Neural progenitor cell (in vitro differentiated cells): Measurements from ENCODE around the gene TYRO3. TPM values are rescaled to one million over a fixed set of nuclear protein-coding genes. Genes with fewer than 3 reads are reported as not detected.

Source experiments
- DNase-seq: peaks from one replicate; pipeline ENCODE4 v3.0.0-alpha.2; 2016; ENCODE audit warnings: low spot score
- H2AFZ ChIP-seq: fragments of 200-600 bp; sonication (generic); replicated peaks from 2 replicates; pipeline ENCODE4 v1.6.1; 2016; ENCODE audit warnings: antibody characterized with exemption
- H3F3A ChIP-seq: fragments of 200-600 bp; sonication (generic); 2 replicates; pipeline ENCODE4 v1.6.1; 2016; ENCODE audit warnings: antibody characterized with exemption, low read depth
- H3K27ac ChIP-seq: fragments of 200-600 bp; sonication (generic); 2 replicates; pipeline ENCODE4 v1.5.1; 2016; ENCODE audit warnings: mild to moderate bottlenecking
- H3K27me3 ChIP-seq: fragments of 200-600 bp; sonication (generic); 2 replicates; pipeline ENCODE4 v1.6.1; 2016; ENCODE audit warnings: mild to moderate bottlenecking, moderate library complexity
- H3K36me3 ChIP-seq: fragments of 200-600 bp; sonication (generic); 2 replicates; pipeline ENCODE4 v1.5.1; 2016
- H3K4me1 ChIP-seq: fragments of 200-600 bp; sonication (generic); 2 replicates; pipeline ENCODE4 v1.6.1; 2016; ENCODE audit warnings: mixed run types
- H3K4me2 ChIP-seq: fragments of 200-600 bp; sonication (generic); 2 replicates; pipeline ENCODE4 v1.6.1; 2016
- H3K4me3 ChIP-seq: fragments of 200-600 bp; sonication (generic); 2 replicates; pipeline ENCODE4 v1.5.1; 2016
- H3K79me2 ChIP-seq: fragments of 200-600 bp; sonication (generic); 2 replicates; pipeline ENCODE4 v1.6.1; 2016; ENCODE audit warnings: low read depth
- H3K9ac ChIP-seq: fragments of 200-600 bp; sonication (generic); 2 replicates; pipeline ENCODE4 v1.6.1; 2016
- H3K9me3 ChIP-seq: fragments of 200-600 bp; sonication (generic); 2 replicates; pipeline ENCODE4 v1.5.1; 2016; ENCODE audit warnings: low read depth
- H4K20me1 ChIP-seq: fragments of 200-600 bp; sonication (generic); 2 replicates; pipeline ENCODE4 v1.6.1; 2016; ENCODE audit warnings: low read depth
- H3K27ac Mint-ChIP-seq: 3 replicates; pipeline ENCODE4 v1.8.0; 2021; ENCODE audit warnings: mixed read lengths
- H3K27me3 Mint-ChIP-seq: 2 replicates; pipeline ENCODE4 v1.8.0; 2022; ENCODE audit warnings: low read depth, mild to moderate bottlenecking, inconsistent platforms, moderate library complexity, mixed read lengths; ENCODE audit not compliant: insufficient read depth
- H3K36me3 Mint-ChIP-seq: 3 replicates; pipeline ENCODE4 v1.8.0; 2021; ENCODE audit warnings: mixed read lengths
- H3K4me1 Mint-ChIP-seq: 3 replicates; pipeline ENCODE4 v1.8.0; 2021; ENCODE audit warnings: mixed read lengths
- H3K4me3 Mint-ChIP-seq: 3 replicates; pipeline ENCODE4 v1.8.0; 2021; ENCODE audit warnings: mild to moderate bottlenecking, moderate library complexity, mixed read lengths
- H3K9me3 Mint-ChIP-seq: 3 replicates; pipeline ENCODE4 v1.8.0; 2020; ENCODE audit warnings: mixed read lengths
- EZH2 ChIP-seq: fragments of 200-600 bp; sonication (generic); IDR thresholded peaks from 2 replicates; pipeline ENCODE4 v1.6.1; 2017; ENCODE audit warnings: antibody characterized with exemption, mild to moderate bottlenecking, moderate library complexity
- EZH2phosphoT487 ChIP-seq: fragments of 200-600 bp; sonication (generic); IDR thresholded peaks from 2 replicates; pipeline ENCODE4 v1.6.1; 2017; ENCODE audit warnings: antibody characterized with exemption
- total RNA-seq: library from RNA; depleted of rRNA; stranded (reverse); fragments of >200 nt; gene quantifications from 2 replicates; pipeline ENCODE4 v1.2.3, GENCODE V29; 2015; ENCODE audit warnings: low replicate concordance
- TF ChIP-seq, protein P1 (sequence below): fragments of 200-600 bp; sonication (generic); IDR thresholded peaks from 2 replicates; pipeline ENCODE4 v1.5.1; 2017; ENCODE audit warnings: antibody characterized with exemption, mild to moderate bottlenecking

Gene TYRO3
- total RNA-seq, 1 donor from 2014 or later = 59.1 TPM

DNA sequence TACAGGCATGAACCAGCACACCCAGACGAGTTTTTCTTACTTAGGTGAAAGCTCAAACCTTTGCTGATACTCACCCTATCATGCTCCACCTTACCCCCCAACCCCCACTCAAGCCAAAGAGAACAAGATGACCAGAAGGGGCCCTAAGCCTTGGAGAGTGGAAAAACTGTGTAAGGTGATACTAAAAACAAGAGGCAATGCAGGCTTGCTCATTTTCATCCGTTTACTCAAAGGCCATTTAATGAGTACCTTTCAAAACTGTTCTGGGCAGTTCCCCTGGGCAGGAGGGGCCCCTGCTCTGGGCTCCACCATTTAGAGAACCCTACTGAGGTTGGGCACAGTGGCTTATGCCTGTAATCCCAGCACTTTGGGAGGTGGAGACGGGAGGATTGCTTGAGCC, 6.7 kb downstream of the TYRO3 start:
- Histone ChIP-seq H3K4me1 (peaks cover 86% of the 10 kb centered on the region), H2AFZ (no peak overlapping the region), H3K9ac (no peak overlapping the region), H3F3A (peaks cover 76% of the 10 kb centered on the region), H3K27me3 (no peaks in the 10 kb centered on the region), H3K4me2 (no peak overlapping the region), H3K79me2 (peaks cover 45% of the 10 kb centered on the region), H3K36me3 (peaks cover 6% of the 10 kb centered on the region), H3K27ac (no peak overlapping the region), H4K20me1 (peaks cover 2% of the 10 kb centered on the region), H3K4me3 (no peak overlapping the region), H3K9me3 (no peaks in the 10 kb centered on the region)
- H3K9me3 Mint-ChIP-seq = no peaks in the 10 kb centered on the region
- peak overlapping the region; percentile 33 for H3K27ac Mint-ChIP-seq
- no peak for DNase-seq
- H3K36me3 Mint-ChIP-seq = peaks cover 8% of the 10 kb centered on the region
- peaks cover 74% of the 10 kb centered on the region for H3K4me1 Mint-ChIP-seq
- no peak for TF ChIP-seq EZH2
- no peak for TF ChIP-seq EZH2phosphoT487
- TF ChIP-seq, protein P1, sequence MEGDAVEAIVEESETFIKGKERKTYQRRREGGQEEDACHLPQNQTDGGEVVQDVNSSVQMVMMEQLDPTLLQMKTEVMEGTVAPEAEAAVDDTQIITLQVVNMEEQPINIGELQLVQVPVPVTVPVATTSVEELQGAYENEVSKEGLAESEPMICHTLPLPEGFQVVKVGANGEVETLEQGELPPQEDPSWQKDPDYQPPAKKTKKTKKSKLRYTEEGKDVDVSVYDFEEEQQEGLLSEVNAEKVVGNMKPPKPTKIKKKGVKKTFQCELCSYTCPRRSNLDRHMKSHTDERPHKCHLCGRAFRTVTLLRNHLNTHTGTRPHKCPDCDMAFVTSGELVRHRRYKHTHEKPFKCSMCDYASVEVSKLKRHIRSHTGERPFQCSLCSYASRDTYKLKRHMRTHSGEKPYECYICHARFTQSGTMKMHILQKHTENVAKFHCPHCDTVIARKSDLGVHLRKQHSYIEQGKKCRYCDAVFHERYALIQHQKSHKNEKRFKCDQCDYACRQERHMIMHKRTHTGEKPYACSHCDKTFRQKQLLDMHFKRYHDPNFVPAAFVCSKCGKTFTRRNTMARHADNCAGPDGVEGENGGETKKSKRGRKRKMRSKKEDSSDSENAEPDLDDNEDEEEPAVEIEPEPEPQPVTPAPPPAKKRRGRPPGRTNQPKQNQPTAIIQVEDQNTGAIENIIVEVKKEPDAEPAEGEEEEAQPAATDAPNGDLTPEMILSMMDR = no peak
- no peak overlapping the region for H3K4me3 Mint-ChIP-seq
- peaks cover 8% of the 10 kb centered on the region for H3K27me3 Mint-ChIP-seq

DNA sequence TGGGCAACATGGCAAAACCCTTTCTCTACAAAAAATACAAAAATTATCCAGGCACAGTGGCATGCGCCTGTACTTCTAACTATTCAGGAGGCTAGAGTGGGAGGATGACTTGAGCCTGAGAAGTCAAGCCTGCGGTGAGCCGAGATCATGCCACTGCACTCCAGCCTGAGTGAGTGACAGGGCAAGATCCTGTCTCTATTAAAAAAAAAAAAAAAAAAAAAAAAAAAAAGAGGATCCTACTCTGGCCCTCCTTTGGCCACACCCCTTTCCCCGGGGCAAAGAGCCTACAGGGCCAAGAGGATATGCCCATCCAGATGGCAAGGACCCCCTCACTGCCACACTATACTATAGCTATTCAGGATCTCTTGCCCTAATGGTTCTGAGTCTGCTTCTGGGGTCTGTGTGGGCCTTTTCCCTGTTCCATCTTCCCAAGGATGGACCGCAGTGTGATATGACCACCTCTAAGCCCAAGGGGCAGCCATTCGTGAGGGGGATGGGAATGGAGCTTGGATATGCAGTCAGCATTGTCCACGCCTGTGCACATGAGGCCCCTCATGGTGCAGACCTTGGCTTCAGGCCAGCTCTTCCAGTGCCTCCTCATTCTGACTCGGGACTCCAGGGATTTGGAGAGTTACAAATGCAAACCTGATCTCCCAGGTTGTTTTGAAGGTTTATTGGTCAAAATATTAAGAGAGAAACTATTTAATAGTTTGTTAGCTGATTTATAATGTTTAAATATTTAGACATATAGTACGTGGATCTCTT, 7.3 kb downstream of the TYRO3 start:
- no peak overlapping the region for H3K4me3 ChIP-seq
- no peak for DNase-seq
- Mint-ChIP-seq H3K4me3 (no peak overlapping the region), H3K4me1 (peaks cover 70% of the 10 kb centered on the region), H3K27me3 (peaks cover 8% of the 10 kb centered on the region), H3K36me3 (peaks cover 11% of the 10 kb centered on the region), H3K27ac (no peak overlapping the region), H3K9me3 (no peaks in the 10 kb centered on the region)
- H3K4me2 ChIP-seq = no peak overlapping the region
- H2AFZ ChIP-seq = no peak overlapping the region
- peaks cover 6% of the 10 kb centered on the region for H3K36me3 ChIP-seq
- H3K79me2 ChIP-seq = peaks cover 39% of the 10 kb centered on the region
- TF ChIP-seq, protein P1 = no peak
- no peak for TF ChIP-seq EZH2
- TF ChIP-seq EZH2phosphoT487 = no peak
- H3K4me1 ChIP-seq = peaks cover 80% of the 10 kb centered on the region
- H3K9me3 ChIP-seq = no peaks in the 10 kb centered on the region
- peaks cover 70% of the 10 kb centered on the region for H3F3A ChIP-seq
- H3K9ac ChIP-seq = no peak overlapping the region
- H3K27me3 ChIP-seq = no peaks in the 10 kb centered on the region
- H3K27ac ChIP-seq = peak overlapping the region; percentile 99
- no peaks in the 10 kb centered on the region for H4K20me1 ChIP-seq

DNA sequence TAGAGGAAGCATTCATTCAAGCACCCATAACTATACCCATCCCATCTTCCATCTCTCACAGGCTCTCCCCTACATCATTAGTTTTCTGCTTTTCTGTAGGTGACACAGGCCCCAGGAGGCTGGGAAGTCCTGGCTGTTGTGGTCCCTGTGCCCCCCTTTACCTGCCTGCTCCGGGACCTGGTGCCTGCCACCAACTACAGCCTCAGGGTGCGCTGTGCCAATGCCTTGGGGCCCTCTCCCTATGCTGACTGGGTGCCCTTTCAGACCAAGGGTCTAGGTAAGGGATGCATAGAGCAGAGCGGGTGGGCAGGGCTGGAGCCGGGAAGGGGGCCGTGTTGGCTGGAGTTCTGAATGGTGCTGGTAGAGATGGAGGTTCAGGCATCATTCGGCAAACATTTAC, 8.2 kb downstream of the TYRO3 start:
- peaks cover 10% of the 10 kb centered on the region for H3K27me3 Mint-ChIP-seq
- TF ChIP-seq EZH2phosphoT487 = no peak
- TF ChIP-seq, protein P1 = no peak
- no peak for TF ChIP-seq EZH2
- peaks cover 9% of the 10 kb centered on the region for H3K36me3 Mint-ChIP-seq
- H3K4me1 Mint-ChIP-seq = peaks cover 62% of the 10 kb centered on the region
- Histone ChIP-seq H3K4me3 (no peak overlapping the region), H3K4me1 (peaks cover 70% of the 10 kb centered on the region), H3K9me3 (no peaks in the 10 kb centered on the region), H3K9ac (no peak overlapping the region), H3K4me2 (peak overlapping the region; percentile 81), H3K79me2 (peaks cover 34% of the 10 kb centered on the region), H3K27ac (peak overlapping the region; percentile 99), H3K36me3 (peaks cover 6% of the 10 kb centered on the region), H3F3A (peaks cover 60% of the 10 kb centered on the region), H2AFZ (no peak overlapping the region), H4K20me1 (no peaks in the 10 kb centered on the region), H3K27me3 (no peaks in the 10 kb centered on the region)
- peak overlapping the region; percentile 52 for H3K4me3 Mint-ChIP-seq
- H3K27ac Mint-ChIP-seq = peak overlapping the region; percentile 96
- no peaks in the 10 kb centered on the region for H3K9me3 Mint-ChIP-seq
- no peak for DNase-seq
